Activated CD4-positive, alpha-beta T cell treated with anti-CD3 and anti-CD28 coated beads, Interleukin-2, Interleukin-4, amounts not matched to agents 100 ng/mL and 50 ng/mL, durations not matched to agents 16 hours and 8 hours (primary cell): ENCODE data around the gene NPPA.

Experiments
- DNase-seq: peaks from one replicate; pipeline ENCODE4 v3.0.0-alpha.2; 2020; ENCODE audit warnings: low spot score

NPPA gene

GRCh38 chr1:11842154-11843041 is 5.2 kb downstream of the NPPA start:
- DNase-seq: no peak

GRCh38 chr1:11841245-11842153 is 6.1 kb downstream of the NPPA start:
- DNase-seq: no peak

GRCh38 chr1:11839727-11840705 is 7.6 kb downstream of the NPPA start:
- no peak for DNase-seq

GRCh38 chr1:11838349-11839272 is 9.0 kb downstream of the NPPA start:
- peak; percentile 69 for DNase-seq

GRCh38 chr1:11837767-11838348 is 9.7 kb downstream of the NPPA start:
- DNase-seq: no peak

GRCh38 chr1:11836955-11837766 is 10.4 kb downstream of the NPPA start:
- no peak for DNase-seq

GRCh38 chr1:11835441-11836225 is 11.9 kb downstream of the NPPA start:
- no peak for DNase-seq

GRCh38 chr1:11833900-11834299 is 13.7 kb downstream of the NPPA start:
- no peak for DNase-seq

- no peak for DNase-seq
These were observed 14.1 kb downstream of the NPPA start for GRCh38 chr1:11833497-11833896.

GRCh38 chr1:11831945-11832725 is 15.4 kb downstream of the NPPA start:
- DNase-seq: no peak

GRCh38 chr1:11828511-11828910 is 19.1 kb downstream of the NPPA start:
- DNase-seq: no peak

GRCh38 chr1:11826946-11827345 is 20.6 kb downstream of the NPPA start:
- DNase-seq: no peak

GRCh38 chr1:11825131-11825530 is 22.5 kb downstream of the NPPA start:
- DNase-seq: no peak

GRCh38 chr1:11823366-11824137 is 24.0 kb downstream of the NPPA start:
- no peak for DNase-seq

GRCh38 chr1:11822091-11822490 is 25.5 kb downstream of the NPPA start:
- no peak for DNase-seq

GRCh38 chr1:11817192-11817591 is 30.4 kb downstream of the NPPA start:
- no peak for DNase-seq

GRCh38 chr1:11813021-11813420 is 34.6 kb downstream of the NPPA start:
- DNase-seq: no peak
